HEK293 (cell line): ENCODE data around the gene FCMR.

Experiments
- GFI1B ChIP-seq: fragments of 450-650 bp; formaldehyde crosslinking; IDR thresholded peaks from 2 replicates; pipeline ENCODE4 v1.5.1; 2016; ENCODE audit warnings: missing biosample characterization, missing genetic modification characterization
- TSHZ1 ChIP-seq: fragments of 450-650 bp; formaldehyde crosslinking; IDR thresholded peaks from 2 replicates; pipeline ENCODE4 v1.5.1; 2016; ENCODE audit warnings: missing biosample characterization, missing genetic modification characterization, borderline replicate concordance
- ZNF302 ChIP-seq: fragments of 450-650 bp; formaldehyde crosslinking; IDR thresholded peaks from 2 replicates; pipeline ENCODE4 v1.5.1; 2016; ENCODE audit warnings: missing biosample characterization, missing genetic modification characterization, low read depth

- no peak for TF ChIP-seq TSHZ1
- no peak for TF ChIP-seq ZNF302
- no peak for TF ChIP-seq GFI1B (tag by site-specific recombination)
Measured at GRCh38 chr1:206962272-206962671, 40.5 kb upstream of the FCMR start.
